K562 (cell line): ENCODE measurements around the gene LIPI. TPM values are rescaled to one million over a fixed set of nuclear protein-coding genes. Genes with fewer than 3 reads are reported as not detected.

Experiments
- ATAC-seq: fragments of 200-7000 bp; cut with Tn5 transposase; 3 replicates; pipeline ENCODE4 v1.9.1; 2020; ENCODE audit warnings: moderate library complexity
- BruUV-seq: library from RNA; stranded (reverse); fragments of 400-500 nt; replicated peaks from 2 replicates; lab custom pipeline; 2021; lab: Mats Ljungman, UMichigan
- CTCF ChIA-PET: fragments of 300-600 bp; formaldehyde crosslinking; extraction: SDS; loops from one replicate; lab custom pipeline; 2021; ENCODE audit warnings: low intra/inter-chr PET ratio; lab: Yijun Ruan, JAX
- POLR2A ChIA-PET: fragments of 300-600, 350-650 bp; sonication (Branson Sonifier 250); formaldehyde crosslinking; extraction: SDS; loops from one replicate; lab custom pipeline; 2021; ENCODE audit warnings: antibody characterized with exemption, inconsistent platforms; lab: Yijun Ruan, JAX
- DNase-seq, 4 experiments: peaks; one replicate each; pipeline versions ENCODE4 v3.0.0 to v3.0.0-alpha.2; 2011 to 2018; ENCODE audit warnings: low spot score in 3 of 4, mixed read lengths in 3 of 4; ENCODE audit errors: extremely low read depth in 1 of 4
- FAIRE-seq: peaks from 2 replicates; lab custom pipeline; 2011; peaks lifted over from hg19 to GRCh38; lab: Jason Lieb, UNC
- H2AFZ ChIP-seq: 2 replicates; pipeline ENCODE4 v1.6.0; 2011; ENCODE audit warnings: low read depth, low read length, control low read depth, inconsistent platforms
- H3K27ac ChIP-seq: fragments of 200-600 bp; 3 replicates; pipeline ENCODE4 v1.8.0; 2011; ENCODE audit warnings: low read depth, mild to moderate bottlenecking, control low read depth, inconsistent platforms, low read length, moderate library complexity, mixed read lengths; ENCODE audit errors: extremely low read depth
- H3K27me3 ChIP-seq, 2 experiments: fragments of 300-600 bp in 1 of 2; 2 replicates in 1 of 2; 3 replicates in 1 of 2; pipeline versions ENCODE4 v1.6.0 to v1.8.0; 2011; ENCODE audit warnings: inconsistent platforms in 2 of 2, low read length in 2 of 2, mild to moderate bottlenecking in 1 of 2, mixed read lengths in 1 of 2, moderate library complexity in 1 of 2; ENCODE audit not compliant: control insufficient read depth in 2 of 2, insufficient read depth in 2 of 2
- H3K36me3 ChIP-seq: fragments of 300-600 bp; 3 replicates; pipeline ENCODE4 v1.8.0; 2011; ENCODE audit warnings: mild to moderate bottlenecking, low read length, inconsistent platforms; ENCODE audit not compliant: control insufficient read depth, insufficient read depth
- H3K4me1 ChIP-seq, 2 experiments: fragments of 200-600 bp in 1 of 2; replicated peaks in 1 of 2; 2 replicates in 1 of 2; 3 replicates in 1 of 2; pipeline versions ENCODE4 v1.5.1 to v1.8.0; 2011; ENCODE audit warnings: inconsistent platforms in 2 of 2, low read length in 2 of 2, mild to moderate bottlenecking in 1 of 2, mixed read lengths in 1 of 2, moderate library complexity in 1 of 2; ENCODE audit not compliant: control insufficient read depth in 2 of 2, insufficient read depth in 2 of 2
- H3K4me2 ChIP-seq: 2 replicates; pipeline ENCODE4 v1.6.1; 2011; ENCODE audit warnings: low read length, control low read depth, inconsistent platforms, mixed read lengths; ENCODE audit not compliant: insufficient read depth
- H3K4me3 ChIP-seq: fragments of 200-600 bp; sonication (generic), shearing (Covaris generic); 2 replicates; pipeline ENCODE4 v1.5.1; 2016; ENCODE audit warnings: control low read depth, inconsistent platforms
- H3K79me2 ChIP-seq: fragments of 200-600 bp; 3 replicates; pipeline ENCODE4 v1.8.0; 2011; ENCODE audit warnings: low read length, inconsistent platforms; ENCODE audit not compliant: control insufficient read depth, insufficient read depth
- H3K9ac ChIP-seq, 2 experiments: 2 replicates each; pipeline versions ENCODE4 v1.6.0 to v1.6.1; 2011; ENCODE audit warnings: low read depth in 2 of 2, low read length in 2 of 2, control low read depth in 1 of 2, inconsistent platforms in 1 of 2, mild to moderate bottlenecking in 1 of 2, mixed read lengths in 1 of 2; ENCODE audit not compliant: insufficient read depth in 1 of 2
- H3K9me1 ChIP-seq: one replicate; pipeline ENCODE4 v1.6.0; 2011; ENCODE audit warnings: inconsistent platforms, mild to moderate bottlenecking, low read length, moderate library complexity; ENCODE audit not compliant: control insufficient read depth, insufficient read depth
- H3K9me3 ChIP-seq: replicated peaks from 2 replicates; pipeline ENCODE4 v1.5.1; 2011; ENCODE audit warnings: low read depth, low read length, inconsistent platforms; ENCODE audit not compliant: control insufficient read depth, insufficient read depth
- H4K20me1 ChIP-seq: replicated peaks from 2 replicates; pipeline ENCODE4 v1.6.1; 2011; ENCODE audit warnings: low read length, inconsistent platforms, mixed read lengths; ENCODE audit not compliant: control insufficient read depth, insufficient read depth
- DEAF1 ChIP-seq: fragments of 450-650 bp; formaldehyde crosslinking; IDR thresholded peaks from 2 replicates; pipeline ENCODE4 v1.4.0; 2020; ENCODE audit warnings: mild to moderate bottlenecking, moderate library complexity
- MYNN ChIP-seq, 2 experiments: sonication (generic); formaldehyde crosslinking in 1 of 2; IDR thresholded peaks; 2 replicates each; pipeline versions ENCODE4 v1.5.0 to v1.6.1; 2016 to 2020; ENCODE audit warnings: antibody characterized with exemption in 1 of 2, missing genetic modification reagents in 1 of 2
- RBM15 ChIP-seq: fragments of 200-400 bp; formaldehyde crosslinking; IDR thresholded peaks from 2 replicates; pipeline ENCODE4 v1.6.1; 2018; ENCODE audit warnings: mild to moderate bottlenecking, low read length, moderate library complexity; ENCODE audit not compliant: insufficient read depth
- ZNF76 ChIP-seq: fragments of 250-450 bp; sonication (Bioruptor Pico); IDR thresholded peaks from 2 replicates; pipeline ENCODE4 v1.4.0; 2020; ENCODE audit warnings: mild to moderate bottlenecking, moderate library complexity, borderline replicate concordance
- ZNF780A ChIP-seq: fragments of 250-450 bp; sonication (Bioruptor Pico); IDR thresholded peaks from 2 replicates; pipeline ENCODE4 v1.5.0; 2021; ENCODE audit warnings: mild to moderate bottlenecking
- WGBS: fragments of 100-300 bp; shearing (Covaris generic); methylation state at CpG from one replicate; pipeline ENCODE4 v1.1.6; 2016; ENCODE audit warnings: low coverage, mixed read lengths; ENCODE audit not compliant: insufficient coverage; ENCODE audit errors: missing lambda C conversion rate; 5-methylcytosine and 5-hydroxymethylcytosine counted together
- in situ Hi-C: fragments of 300-500 bp; cut with MboI; formaldehyde crosslinking; loops from 4 replicates; pipeline ENCODE4 v1.15.0; 2018; ENCODE audit warnings: inconsistent platforms, mixed read lengths
- intact Hi-C: fragments of 100-400 bp; cut with micrococcal nuclease; formaldehyde crosslinking; loops from 2 replicates; pipeline ENCODE4 v1.14.2; 2022
- polyA plus RNA-seq, 8 experiments: library from polyadenylated mRNA; depleted of rRNA in 4 of 8; stranded (reverse) in 5 of 8; unstranded in 3 of 8; fragments of >200 nt; fragmentation: Nextera tagmentation in 2 of 8; fragmentation: Illumina TruSeq in 1 of 8; extraction: Ambion mirVana in 2 of 8; extraction: Trizol in 1 of 8; gene quantifications; 2 replicates each; pipeline versions ENCODE4 v1.2.1 to v1.2.3, GENCODE V29; 2011 to 2014; ENCODE audit warnings: inconsistent platforms in 1 of 8, missing spikeins in 1 of 8
- total RNA-seq, 7 experiments: library from RNA; depleted of rRNA in 6 of 7; stranded (reverse); fragments of >200 nt in 6 of 7; fragmentation: Illumina TruSeq in 2 of 7; extraction: Trizol in 2 of 7; gene quantifications; 2 replicates each; pipeline versions ENCODE4 v1.2.1 to v1.2.3, GENCODE V29; 2011 to 2021; ENCODE audit warnings: low replicate concordance in 1 of 7

Gene LIPI
- total and polyA plus RNA-seq, 9 of the 15 experiments (the other 6 are each of a cell fraction or from before 2014, with no cell fraction given) = not detected

GRCh38 chr21:14096172-14096571 is 114.6 kb downstream of the LIPI start (continued):
- no peak for TF ChIP-seq ZNF780A (CRISPR knock-in tag)

- no peak overlapping the region for H3K4me2 ChIP-seq
- H3K4me3 ChIP-seq = no peak overlapping the region
- TF ChIP-seq DEAF1 (CRISPR knock-in tag) (no peak), RBM15 (no peak), ZNF76 (CRISPR knock-in tag) (no peak), MYNN (IDR thresholded peaks at IDR 0.05) (no peak), MYNN (CRISPR knock-in tag; IDR thresholded peaks at IDR 0.05) (no peak)
- no peaks in the 10 kb centered on the region for H3K27me3 ChIP-seq
- intact Hi-C loops = no loop called here
- ChIA-PET CTCF (no interaction called here), POLR2A (no interaction called here)
- in situ Hi-C loops = no loop called here
- H3K36me3 ChIP-seq = 0 out of 3 replicates have a peak, but pooled peaks cover 2% of the 10 kb centered on the region
- 26% methylated on average over 2 of the region's 2 CpGs for WGBS
- H2AFZ ChIP-seq = no peak overlapping the region
- DNase-seq = no peak
- no TSS peak for BruUV-seq
- no peaks in the 10 kb centered on the region for H3K9me3 ChIP-seq
- H3K4me1 ChIP-seq = no peaks in the 10 kb centered on the region
- H4K20me1 ChIP-seq = no peaks in the 10 kb centered on the region
- H3K79me2 ChIP-seq = no peaks in the 10 kb centered on the region
- no peak overlapping the region for H3K27ac ChIP-seq
- H3K9me1 ChIP-seq = no peaks in the 10 kb centered on the region
- ATAC-seq = no peak
- H3K9ac ChIP-seq = no peak overlapping the region
- FAIRE-seq = no peak
These were observed 115.7 kb downstream of the LIPI start for GRCh38 chr21:14095056-14095455.
